Measurements from ENCODE around the gene CYP2C18.

Gene CYP2C18

DNA sequence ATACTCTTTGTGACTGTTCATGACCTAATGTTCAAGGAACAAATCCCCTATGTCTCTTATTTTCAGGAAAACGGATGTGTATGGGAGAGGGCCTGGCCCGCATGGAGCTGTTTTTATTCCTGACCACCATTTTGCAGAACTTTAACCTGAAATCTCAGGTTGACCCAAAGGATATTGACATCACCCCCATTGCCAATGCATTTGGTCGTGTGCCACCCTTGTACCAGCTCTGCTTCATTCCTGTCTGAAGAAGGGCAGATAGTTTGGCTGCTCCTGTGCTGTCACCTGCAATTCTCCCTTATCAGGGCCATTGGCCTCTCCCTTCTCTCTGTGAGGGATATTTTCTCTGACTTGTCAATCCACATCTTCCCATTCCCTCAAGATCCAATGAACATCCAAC is 51.7 kb downstream of the CYP2C18 start:
- Histone ChIP-seq H3K27ac (replicated peaks; ENCODE audit: low read length) (no peak overlapping the region), H3K4ac (ENCODE audit: low read length) (no peak overlapping the region), H2BK15ac (ENCODE audit: low read length) (no peak overlapping the region), H3K4me3 (ENCODE audit: low read length in 2 of 2) (no peak overlapping the region), H2BK12ac (ENCODE audit: low read length) (no peak overlapping the region), H3K18ac (ENCODE audit: low read length) (no peak overlapping the region), H3K9ac (ENCODE audit: low read depth, low read length, poor library complexity) (no peak overlapping the region), H3K4me1 (ENCODE audit: control insufficient read depth in 2 of 2, insufficient read depth in 1 of 2, low read depth in 1 of 2, low read length in 2 of 2) (no peaks in the 10 kb centered on the region), H2BK120ac (ENCODE audit: low read depth, low read length) (no peak overlapping the region), H3K9me3 (replicated peaks in 1 of 2; ENCODE audit: control insufficient read depth in 2 of 2, insufficient read depth in 1 of 2, low read depth in 1 of 2, low read length in 2 of 2) (no peaks in the 10 kb centered on the region), H2BK5ac (ENCODE audit: low read length) (no peak overlapping the region), H3K36me3 (replicated peaks in 1 of 2; ENCODE audit: control insufficient read depth in 2 of 2, insufficient read depth in 2 of 2, low read length in 2 of 2) (no peaks in the 10 kb centered on the region), H3K79me1 (ENCODE audit: low read depth, low read length) (no peaks in the 10 kb centered on the region), H3K14ac (ENCODE audit: low read length) (no peak overlapping the region), H4K91ac (ENCODE audit: low read depth, low read length, poor library complexity) (no peak overlapping the region), H3K23ac (ENCODE audit: low read depth, low read length, poor library complexity) (no peak overlapping the region), H3K27me3 (ENCODE audit: control insufficient read depth in 3 of 3, insufficient read depth in 3 of 3, low read depth in 1 of 3, low read length in 3 of 3) (peaks cover 0 to 2% (median 0%) of the 10 kb centered on the region in 3 experiments), H4K8ac (ENCODE audit: low read depth, low read length) (no peak overlapping the region), H3K4me2 (ENCODE audit: insufficient read depth, low read length, poor library complexity, severe bottlenecking) (no peak overlapping the region), H2AK5ac (ENCODE audit: low read depth, low read length) (no peak overlapping the region), H2AFZ (ENCODE audit: low read length) (no peak overlapping the region)
- WGBS, 2 donors (ENCODE audit: extremely low coverage in 2 of 2, insufficient read length in 2 of 2, insufficient replicate concordance in 1 of 2): no CpG with 5 or more reads among the region's 3 CpGs
- DNase-seq (ENCODE audit: low spot score): no peak

DNA sequence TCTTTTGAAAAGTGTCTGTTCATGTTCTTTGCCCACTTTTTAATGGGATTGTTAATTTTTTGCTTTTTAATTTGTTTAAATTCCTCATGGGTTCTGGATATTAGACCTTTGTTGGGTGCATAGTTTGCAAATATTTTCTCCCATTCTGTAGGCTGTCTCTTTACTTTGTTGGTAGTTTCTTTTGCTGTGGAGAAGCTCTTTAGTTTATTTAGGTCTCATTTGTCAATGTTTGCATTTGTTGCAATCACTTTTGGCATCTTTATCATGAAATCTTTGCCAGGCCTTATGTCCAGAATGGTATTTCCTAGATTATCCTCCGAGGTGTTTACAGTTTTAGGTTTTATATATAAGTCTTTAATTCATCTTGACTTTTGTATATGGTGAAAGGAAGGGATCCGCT is 55.1 kb downstream of the CYP2C18 start:
- Histone ChIP-seq H3K18ac (ENCODE audit: low read length) (no peak overlapping the region), H4K8ac (ENCODE audit: low read depth, low read length) (no peak overlapping the region), H3K27me3 (ENCODE audit: control insufficient read depth in 3 of 3, insufficient read depth in 3 of 3, low read depth in 1 of 3, low read length in 3 of 3) (peaks cover 0 to 2% (median 0%) of the 10 kb centered on the region in 3 experiments), H3K27ac (replicated peaks; ENCODE audit: low read length) (no peak overlapping the region), H2BK5ac (ENCODE audit: low read length) (no peak overlapping the region), H3K9me3 (replicated peaks in 1 of 2; ENCODE audit: control insufficient read depth in 2 of 2, insufficient read depth in 1 of 2, low read depth in 1 of 2, low read length in 2 of 2) (no peaks in the 10 kb centered on the region), H2BK120ac (ENCODE audit: low read depth, low read length) (no peak overlapping the region), H2BK12ac (ENCODE audit: low read length) (no peak overlapping the region), H3K23ac (ENCODE audit: low read depth, low read length, poor library complexity) (no peak overlapping the region), H3K79me1 (ENCODE audit: low read depth, low read length) (no peaks in the 10 kb centered on the region), H3K4me2 (ENCODE audit: insufficient read depth, low read length, poor library complexity, severe bottlenecking) (no peak overlapping the region), H3K4me1 (ENCODE audit: control insufficient read depth in 2 of 2, insufficient read depth in 1 of 2, low read depth in 1 of 2, low read length in 2 of 2) (no peaks in the 10 kb centered on the region), H3K4me3 (ENCODE audit: low read length in 2 of 2) (no peak overlapping the region), H3K4ac (ENCODE audit: low read length) (no peak overlapping the region), H2AFZ (ENCODE audit: low read length) (no peak overlapping the region), H3K14ac (ENCODE audit: low read length) (no peak overlapping the region), H4K91ac (ENCODE audit: low read depth, low read length, poor library complexity) (no peak overlapping the region), H3K9ac (ENCODE audit: low read depth, low read length, poor library complexity) (no peak overlapping the region), H2AK5ac (ENCODE audit: low read depth, low read length) (no peak overlapping the region), H2BK15ac (ENCODE audit: low read length) (no peak overlapping the region), H3K36me3 (replicated peaks in 1 of 2; ENCODE audit: control insufficient read depth in 2 of 2, insufficient read depth in 2 of 2, low read length in 2 of 2) (no peaks in the 10 kb centered on the region)
- WGBS, 2 donors (ENCODE audit: extremely low coverage in 2 of 2, insufficient read length in 2 of 2, insufficient replicate concordance in 1 of 2): no CpG with 5 or more reads among the region's 2 CpGs
- DNase-seq (ENCODE audit: low spot score): no peak

DNA sequence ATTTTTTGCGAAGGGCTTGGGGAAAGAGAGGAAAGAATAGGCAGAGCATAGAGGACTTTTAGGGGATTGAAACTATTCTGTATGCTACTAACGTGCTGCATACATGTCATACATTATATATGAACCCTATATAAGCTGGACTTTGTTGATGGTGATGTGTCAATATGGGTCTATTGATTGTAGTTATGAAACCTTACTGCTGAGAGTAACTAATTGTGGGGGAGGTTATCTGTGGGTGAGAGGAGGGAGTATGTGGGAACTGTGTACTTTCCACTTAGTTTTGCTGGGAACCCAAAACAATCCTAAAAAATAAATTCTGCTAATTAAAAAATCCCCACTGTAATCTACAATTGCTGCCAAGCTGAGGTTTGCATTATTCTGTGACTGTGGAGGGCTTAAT is 63.6 kb downstream of the CYP2C18 start:
- H2BK5ac ChIP-seq (ENCODE audit: low read length): no peak overlapping the region
- no peak overlapping the region for H2BK15ac ChIP-seq (ENCODE audit: low read length)
- no peak for DNase-seq (ENCODE audit: low spot score)
- H3K27ac ChIP-seq (replicated peaks; ENCODE audit: low read length): no peak overlapping the region
- no peak overlapping the region for H4K91ac ChIP-seq (ENCODE audit: low read depth, low read length, poor library complexity)
- H3K9me3 ChIP-seq (replicated peaks in 1 of 2; ENCODE audit: control insufficient read depth in 2 of 2, insufficient read depth in 1 of 2, low read depth in 1 of 2, low read length in 2 of 2): no peaks in the 10 kb centered on the region
- H2AFZ ChIP-seq (ENCODE audit: low read length): no peak overlapping the region
- H3K4ac ChIP-seq (ENCODE audit: low read length): no peak overlapping the region
- no peak overlapping the region for H3K23ac ChIP-seq (ENCODE audit: low read depth, low read length, poor library complexity)
- H2BK12ac ChIP-seq (ENCODE audit: low read length): no peak overlapping the region
- no peak overlapping the region for H2BK120ac ChIP-seq (ENCODE audit: low read depth, low read length)
- no peaks in the 10 kb centered on the region for H3K4me1 ChIP-seq (ENCODE audit: control insufficient read depth in 2 of 2, insufficient read depth in 1 of 2, low read depth in 1 of 2, low read length in 2 of 2)
- H3K18ac ChIP-seq (ENCODE audit: low read length): no peak overlapping the region
- no peak overlapping the region for H3K4me3 ChIP-seq (ENCODE audit: low read length in 2 of 2)
- no peak overlapping the region for H4K8ac ChIP-seq (ENCODE audit: low read depth, low read length)
- H3K9ac ChIP-seq (ENCODE audit: low read depth, low read length, poor library complexity): no peak overlapping the region
- no peaks in the 10 kb centered on the region for H3K36me3 ChIP-seq (replicated peaks in 1 of 2; ENCODE audit: control insufficient read depth in 2 of 2, insufficient read depth in 2 of 2, low read length in 2 of 2)
- WGBS, 2 donors (ENCODE audit: extremely low coverage in 2 of 2, insufficient read length in 2 of 2, insufficient replicate concordance in 1 of 2): no CpG with 5 or more reads among the region's 2 CpGs
- H3K4me2 ChIP-seq (ENCODE audit: insufficient read depth, low read length, poor library complexity, severe bottlenecking): no peak overlapping the region
- no peak overlapping the region for H2AK5ac ChIP-seq (ENCODE audit: low read depth, low read length)
- no peak overlapping the region for H3K14ac ChIP-seq (ENCODE audit: low read length)
- no peaks in the 10 kb centered on the region for H3K79me1 ChIP-seq (ENCODE audit: low read depth, low read length)
- H3K27me3 ChIP-seq (ENCODE audit: control insufficient read depth in 3 of 3, insufficient read depth in 3 of 3, low read depth in 1 of 3, low read length in 3 of 3): no peaks in the 10 kb centered on the region

DNA sequence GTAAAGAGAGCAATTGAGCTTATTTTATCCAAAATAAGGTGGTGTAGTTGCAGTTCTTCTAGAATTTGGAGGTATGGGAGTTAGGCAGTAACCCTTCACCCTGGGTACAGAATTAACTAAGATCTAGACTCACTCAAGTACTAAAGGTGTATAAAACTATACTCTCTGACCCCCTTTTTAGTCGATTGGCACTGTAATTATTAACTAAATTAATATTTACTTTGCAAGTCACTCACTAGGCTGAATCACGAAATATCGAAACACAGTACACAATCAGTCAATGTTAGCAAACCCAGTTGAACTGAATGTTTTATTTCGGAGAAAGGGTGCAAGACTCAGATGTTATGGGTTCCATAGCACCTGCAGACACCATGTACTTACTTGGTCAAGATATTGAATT is 64.3 kb downstream of the CYP2C18 start:
- no peak overlapping the region for H3K4me2 ChIP-seq (ENCODE audit: insufficient read depth, low read length, poor library complexity, severe bottlenecking)
- H4K91ac ChIP-seq (ENCODE audit: low read depth, low read length, poor library complexity): no peak overlapping the region
- no peak overlapping the region for H3K23ac ChIP-seq (ENCODE audit: low read depth, low read length, poor library complexity)
- H3K4me1 ChIP-seq (ENCODE audit: control insufficient read depth in 2 of 2, insufficient read depth in 1 of 2, low read depth in 1 of 2, low read length in 2 of 2): no peaks in the 10 kb centered on the region
- no peaks in the 10 kb centered on the region for H3K27me3 ChIP-seq (ENCODE audit: control insufficient read depth in 3 of 3, insufficient read depth in 3 of 3, low read depth in 1 of 3, low read length in 3 of 3)
- H2BK12ac ChIP-seq (ENCODE audit: low read length): no peak overlapping the region
- H3K9me3 ChIP-seq (replicated peaks in 1 of 2; ENCODE audit: control insufficient read depth in 2 of 2, insufficient read depth in 1 of 2, low read depth in 1 of 2, low read length in 2 of 2): no peaks in the 10 kb centered on the region
- H3K18ac ChIP-seq (ENCODE audit: low read length): no peak overlapping the region
- no peak overlapping the region for H2BK5ac ChIP-seq (ENCODE audit: low read length)
- no peak overlapping the region for H4K8ac ChIP-seq (ENCODE audit: low read depth, low read length)
- no peak overlapping the region for H3K4ac ChIP-seq (ENCODE audit: low read length)
- no peak overlapping the region for H3K27ac ChIP-seq (replicated peaks; ENCODE audit: low read length)
- no peaks in the 10 kb centered on the region for H3K36me3 ChIP-seq (replicated peaks in 1 of 2; ENCODE audit: control insufficient read depth in 2 of 2, insufficient read depth in 2 of 2, low read length in 2 of 2)
- H3K14ac ChIP-seq (ENCODE audit: low read length): no peak overlapping the region
- no peak for DNase-seq (ENCODE audit: low spot score)
- no peaks in the 10 kb centered on the region for H3K79me1 ChIP-seq (ENCODE audit: low read depth, low read length)
- H2BK120ac ChIP-seq (ENCODE audit: low read depth, low read length): no peak overlapping the region
- no peak overlapping the region for H3K9ac ChIP-seq (ENCODE audit: low read depth, low read length, poor library complexity)
- no peak overlapping the region for H2AFZ ChIP-seq (ENCODE audit: low read length)
- WGBS, 2 donors (ENCODE audit: extremely low coverage in 2 of 2, insufficient read length in 2 of 2, insufficient replicate concordance in 1 of 2): no CpG with 5 or more reads among the region's 4 CpGs
- no peak overlapping the region for H3K4me3 ChIP-seq (ENCODE audit: low read length in 2 of 2)
- no peak overlapping the region for H2AK5ac ChIP-seq (ENCODE audit: low read depth, low read length)
- H2BK15ac ChIP-seq (ENCODE audit: low read length): no peak overlapping the region
